OCI-LY1 (cell line): ENCODE results near the gene CHD5.

Experiments
- CTCF ChIP-seq: fragments of 200-600 bp; sonication (generic), shearing (Covaris generic); IDR thresholded peaks from 2 replicates; pipeline ENCODE4 v1.5.1; 2017; ENCODE audit warnings: mild to moderate bottlenecking, antibody characterized with exemption, low read length, moderate library complexity, mixed read lengths
- EZH2 ChIP-seq: fragments of 200-600 bp; sonication (generic), shearing (Covaris generic); IDR thresholded peaks from 2 replicates; pipeline ENCODE4 v1.8.0; 2017; ENCODE audit warnings: borderline replicate concordance, mixed run types, mild to moderate bottlenecking, antibody characterized with exemption, low read length, moderate library complexity, mixed read lengths

- TF ChIP-seq CTCF (no peak), EZH2 (no peak)
Observed at GRCh38 chr1:6128276-6129081, 51.6 kb downstream of the CHD5 start.
